ENCODE data around the gene PIGK. TPM values are rescaled to one million over a fixed set of nuclear protein-coding genes. Genes with fewer than 3 reads are reported as not detected.

PIGK gene
- polyA plus RNA-seq, 4 donors: 2.7 to 23.9 (median 9.4) TPM

- H3K36me3 ChIP-seq (ENCODE audit: control insufficient read depth in 3 of 3, insufficient read depth in 2 of 3, low read depth in 1 of 3, low read length in 3 of 3): no peaks in the 10 kb centered on the region
- DNase-seq: no peak
- 83 to 88% (median 85%) methylated on average over 2 of the region's 2 CpGs for WGBS, 3 donors
- no peaks in the 10 kb centered on the region for H3K27me3 ChIP-seq (ENCODE audit: control insufficient read depth in 3 of 3, insufficient read depth in 3 of 3, low read length in 3 of 3)
- H3K27ac ChIP-seq (ENCODE audit: low read depth in 1 of 3, low read length in 2 of 3): no peak overlapping the region
- no peak for FAIRE-seq
- H3K4me3 ChIP-seq (ENCODE audit: low read depth in 1 of 3, low read length in 3 of 3): no peak overlapping the region
- no peaks in the 10 kb centered on the region for H3K9me3 ChIP-seq (ENCODE audit: control insufficient read depth in 2 of 2, insufficient read depth in 1 of 2, low read depth in 1 of 2, low read length in 1 of 2)
- H3K4me1 ChIP-seq (ENCODE audit: control insufficient read depth in 3 of 3, insufficient read depth in 2 of 3, low read depth in 1 of 3, low read length in 2 of 3): no peaks in the 10 kb centered on the region
These were observed 151.2 kb downstream of the PIGK start for GRCh38 chr1:77068013-77068412.

GRCh38 chr1:77065693-77066342, 153.4 kb downstream of the PIGK start:
- H3K36me3 ChIP-seq (ENCODE audit: control insufficient read depth in 3 of 3, insufficient read depth in 2 of 3, low read depth in 1 of 3, low read length in 3 of 3): no peaks in the 10 kb centered on the region
- no peak overlapping the region for H3K27ac ChIP-seq (ENCODE audit: low read depth in 1 of 3, low read length in 2 of 3)
- no peaks in the 10 kb centered on the region for H3K4me1 ChIP-seq (ENCODE audit: control insufficient read depth in 3 of 3, insufficient read depth in 2 of 3, low read depth in 1 of 3, low read length in 2 of 3)
- FAIRE-seq (no peak), DNase-seq (no peak)
- no peak overlapping the region for H3K4me3 ChIP-seq (ENCODE audit: low read depth in 1 of 3, low read length in 3 of 3)
- no peaks in the 10 kb centered on the region for H3K9me3 ChIP-seq (ENCODE audit: control insufficient read depth in 2 of 2, insufficient read depth in 1 of 2, low read depth in 1 of 2, low read length in 1 of 2)
- no peaks in the 10 kb centered on the region for H3K27me3 ChIP-seq (ENCODE audit: control insufficient read depth in 3 of 3, insufficient read depth in 3 of 3, low read length in 3 of 3)
- 67 to 71% (median 67%) methylated on average over 7 of the region's 7 CpGs for WGBS, 3 donors

- FAIRE-seq: no peak
- WGBS, 3 donors: 80 to 92% (median 80%) methylated on average over 2 of the region's 2 CpGs
- H3K4me1 ChIP-seq (ENCODE audit: control insufficient read depth in 3 of 3, insufficient read depth in 2 of 3, low read depth in 1 of 3, low read length in 2 of 3): no peaks in the 10 kb centered on the region
These were observed 155.0 kb downstream of the PIGK start for GRCh38 chr1:77064246-77064645.

DNA sequence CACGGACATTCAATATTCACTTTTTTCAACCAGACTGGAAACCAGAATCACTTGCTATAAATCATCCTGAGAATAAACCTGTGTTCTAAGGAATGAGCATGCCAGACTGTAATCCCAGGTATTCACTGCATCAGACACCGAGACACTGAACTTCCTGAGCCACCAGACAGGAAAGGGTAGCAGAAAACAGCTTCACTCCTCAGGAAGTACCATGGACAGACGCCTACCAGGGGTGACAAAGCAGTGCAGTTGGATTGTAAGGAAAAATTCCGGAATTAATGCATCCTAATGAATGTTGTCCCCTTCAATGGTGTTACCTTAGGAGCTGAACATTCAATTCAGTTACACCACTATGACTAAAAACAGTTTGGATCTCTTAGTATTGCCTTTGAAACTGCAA, 156.1 kb downstream of the PIGK start:
- DNase-seq (no peak), FAIRE-seq (no peak)
- no peaks in the 10 kb centered on the region for H3K36me3 ChIP-seq (ENCODE audit: control insufficient read depth in 3 of 3, insufficient read depth in 2 of 3, low read depth in 1 of 3, low read length in 3 of 3)
- H3K4me3 ChIP-seq (ENCODE audit: low read depth in 1 of 3, low read length in 3 of 3): no peak overlapping the region
- no peaks in the 10 kb centered on the region for H3K27me3 ChIP-seq (ENCODE audit: control insufficient read depth in 3 of 3, insufficient read depth in 3 of 3, low read length in 3 of 3)
- H3K9me3 ChIP-seq (ENCODE audit: control insufficient read depth in 2 of 2, insufficient read depth in 1 of 2, low read depth in 1 of 2, low read length in 1 of 2): no peaks in the 10 kb centered on the region
- no peak overlapping the region for H3K27ac ChIP-seq (ENCODE audit: low read depth in 1 of 3, low read length in 2 of 3)
- no peaks in the 10 kb centered on the region for H3K4me1 ChIP-seq (ENCODE audit: control insufficient read depth in 3 of 3, insufficient read depth in 2 of 3, low read depth in 1 of 3, low read length in 2 of 3)
- 44 to 54% (median 51%) methylated on average over 4 of the region's 4 CpGs for WGBS, 3 donors

More at GRCh38 chr1:77064246-77064645, 155.0 kb downstream of the PIGK start:
- no peaks in the 10 kb centered on the region for H3K27me3 ChIP-seq (ENCODE audit: control insufficient read depth in 3 of 3, insufficient read depth in 3 of 3, low read length in 3 of 3)
- no peaks in the 10 kb centered on the region for H3K36me3 ChIP-seq (ENCODE audit: control insufficient read depth in 3 of 3, insufficient read depth in 2 of 3, low read depth in 1 of 3, low read length in 3 of 3)
- DNase-seq: no peak
- no peaks in the 10 kb centered on the region for H3K9me3 ChIP-seq (ENCODE audit: control insufficient read depth in 2 of 2, insufficient read depth in 1 of 2, low read depth in 1 of 2, low read length in 1 of 2)
- no peak overlapping the region for H3K4me3 ChIP-seq (ENCODE audit: low read depth in 1 of 3, low read length in 3 of 3)
- no peak overlapping the region for H3K27ac ChIP-seq (ENCODE audit: low read depth in 1 of 3, low read length in 2 of 3)

DNA sequence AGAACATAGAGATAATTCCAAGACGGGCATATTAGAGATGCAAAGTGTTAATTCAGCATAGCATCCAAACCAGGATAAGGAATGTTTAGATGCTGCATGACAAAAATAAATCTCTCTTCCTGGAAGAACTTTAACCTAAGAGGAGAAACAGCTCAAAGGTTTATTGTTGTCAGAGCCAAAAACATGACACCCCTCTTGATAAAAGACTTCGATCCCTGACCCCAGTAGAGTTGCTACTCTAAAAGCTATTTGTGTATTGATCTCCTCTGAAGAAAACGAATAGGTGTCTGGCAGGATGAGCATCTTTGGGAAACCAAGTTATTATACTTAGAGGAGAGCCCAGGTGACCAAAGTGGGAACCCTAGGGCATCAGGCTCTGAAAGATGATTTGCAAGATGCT, 158.1 kb downstream of the PIGK start:
- FAIRE-seq (no peak), DNase-seq (no peak)
- no peaks in the 10 kb centered on the region for H3K4me1 ChIP-seq (ENCODE audit: control insufficient read depth in 3 of 3, insufficient read depth in 2 of 3, low read depth in 1 of 3, low read length in 2 of 3)
- no peak overlapping the region for H3K4me3 ChIP-seq (ENCODE audit: low read depth in 1 of 3, low read length in 3 of 3)
- H3K27ac ChIP-seq (ENCODE audit: low read depth in 1 of 3, low read length in 2 of 3): no peak overlapping the region
- H3K27me3 ChIP-seq (ENCODE audit: control insufficient read depth in 3 of 3, insufficient read depth in 3 of 3, low read length in 3 of 3): no peaks in the 10 kb centered on the region
- H3K9me3 ChIP-seq (ENCODE audit: control insufficient read depth in 2 of 2, insufficient read depth in 1 of 2, low read depth in 1 of 2, low read length in 1 of 2): no peaks in the 10 kb centered on the region
- WGBS, 3 donors: 40 to 64% (median 47%) methylated on average over 3 of the region's 3 CpGs
- no peaks in the 10 kb centered on the region for H3K36me3 ChIP-seq (ENCODE audit: control insufficient read depth in 3 of 3, insufficient read depth in 2 of 3, low read depth in 1 of 3, low read length in 3 of 3)

DNA sequence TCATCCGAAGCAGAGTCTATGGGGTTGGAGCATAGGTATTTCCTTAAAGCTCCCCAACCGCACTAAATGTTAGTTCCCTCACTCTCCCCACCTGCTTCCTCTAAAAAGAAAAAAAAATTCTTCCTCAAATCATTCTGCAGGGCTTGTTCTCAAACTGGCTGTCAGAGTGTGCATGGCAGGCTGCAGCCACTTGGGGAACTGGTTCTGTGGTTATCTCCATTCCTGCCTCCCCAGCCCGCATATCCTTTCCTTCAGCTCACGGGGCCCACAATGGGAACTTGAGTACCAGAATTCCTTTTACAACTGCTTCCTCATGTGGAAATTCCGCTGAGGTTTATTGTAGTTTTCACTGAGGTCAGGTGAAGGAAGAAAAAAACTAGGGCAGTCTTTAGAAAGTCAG, 159.2 kb downstream of the PIGK start:
- Histone ChIP-seq H3K4me3 (ENCODE audit: low read depth in 1 of 3, low read length in 3 of 3) (no peak overlapping the region), H3K27ac (ENCODE audit: low read depth in 1 of 3, low read length in 2 of 3) (no peak overlapping the region), H3K9me3 (ENCODE audit: control insufficient read depth in 2 of 2, insufficient read depth in 1 of 2, low read depth in 1 of 2, low read length in 1 of 2) (no peaks in the 10 kb centered on the region), H3K4me1 (ENCODE audit: control insufficient read depth in 3 of 3, insufficient read depth in 2 of 3, low read depth in 1 of 3, low read length in 2 of 3) (no peaks in the 10 kb centered on the region), H3K36me3 (ENCODE audit: control insufficient read depth in 3 of 3, insufficient read depth in 2 of 3, low read depth in 1 of 3, low read length in 3 of 3) (no peaks in the 10 kb centered on the region), H3K27me3 (ENCODE audit: control insufficient read depth in 3 of 3, insufficient read depth in 3 of 3, low read length in 3 of 3) (no peaks in the 10 kb centered on the region)
- DNase-seq (no peak), FAIRE-seq (no peak)
- 42 to 49% (median 43%) methylated on average over 5 of the region's 5 CpGs for WGBS, 3 donors

GRCh38 chr1:77057994-77058585, 161.1 kb downstream of the PIGK start:
- no peaks in the 10 kb centered on the region for H3K4me1 ChIP-seq (ENCODE audit: control insufficient read depth in 3 of 3, insufficient read depth in 2 of 3, low read depth in 1 of 3, low read length in 2 of 3)
- no peak for DNase-seq
- no peaks in the 10 kb centered on the region for H3K9me3 ChIP-seq (ENCODE audit: control insufficient read depth in 2 of 2, insufficient read depth in 1 of 2, low read depth in 1 of 2, low read length in 1 of 2)
- no peak for FAIRE-seq
- no peaks in the 10 kb centered on the region for H3K27me3 ChIP-seq (ENCODE audit: control insufficient read depth in 3 of 3, insufficient read depth in 3 of 3, low read length in 3 of 3)
- 62 to 73% (median 66%) methylated on average over 7 of the region's 7 CpGs for WGBS, 3 donors
- no peak overlapping the region for H3K27ac ChIP-seq (ENCODE audit: low read depth in 1 of 3, low read length in 2 of 3)
- no peak overlapping the region for H3K4me3 ChIP-seq (ENCODE audit: low read depth in 1 of 3, low read length in 3 of 3)
- no peaks in the 10 kb centered on the region for H3K36me3 ChIP-seq (ENCODE audit: control insufficient read depth in 3 of 3, insufficient read depth in 2 of 3, low read depth in 1 of 3, low read length in 3 of 3)

- no peak for DNase-seq
- H3K4me1 ChIP-seq (ENCODE audit: control insufficient read depth in 3 of 3, insufficient read depth in 2 of 3, low read depth in 1 of 3, low read length in 2 of 3): no peaks in the 10 kb centered on the region
- no peaks in the 10 kb centered on the region for H3K27me3 ChIP-seq (ENCODE audit: control insufficient read depth in 3 of 3, insufficient read depth in 3 of 3, low read length in 3 of 3)
- H3K27ac ChIP-seq (ENCODE audit: low read depth in 1 of 3, low read length in 2 of 3): no peak overlapping the region
- no peaks in the 10 kb centered on the region for H3K36me3 ChIP-seq (ENCODE audit: control insufficient read depth in 3 of 3, insufficient read depth in 2 of 3, low read depth in 1 of 3, low read length in 3 of 3)
- no peaks in the 10 kb centered on the region for H3K9me3 ChIP-seq (ENCODE audit: control insufficient read depth in 2 of 2, insufficient read depth in 1 of 2, low read depth in 1 of 2, low read length in 1 of 2)
- no peak overlapping the region for H3K4me3 ChIP-seq (ENCODE audit: low read depth in 1 of 3, low read length in 3 of 3)
- 87 to 90% (median 89%) methylated on average over 7 of the region's 7 CpGs for WGBS, 3 donors
- no peak for FAIRE-seq
These were observed 162.7 kb downstream of the PIGK start for GRCh38 chr1:77056525-77056924.

DNA sequence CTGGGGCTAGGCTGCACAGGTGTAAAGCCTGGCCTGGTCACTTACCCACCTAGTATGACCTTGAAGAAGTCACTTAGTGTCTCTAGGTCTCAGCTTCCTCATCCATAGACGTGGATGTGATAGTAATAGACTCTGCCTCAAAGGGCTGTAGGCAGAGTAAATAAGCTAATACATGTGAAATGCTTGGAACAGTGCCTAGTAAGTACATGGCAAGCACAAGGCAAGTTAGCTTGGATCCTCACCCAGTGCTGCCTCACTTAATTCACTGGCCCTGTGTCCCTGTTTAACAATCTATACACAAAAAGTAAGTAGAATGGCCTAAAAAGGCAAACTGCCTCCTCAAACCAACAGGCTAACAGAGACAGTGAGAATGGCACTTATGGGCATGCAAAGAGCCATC, 167.8 kb downstream of the PIGK start:
- H3K9me3 ChIP-seq (ENCODE audit: control insufficient read depth in 2 of 2, insufficient read depth in 1 of 2, low read depth in 1 of 2, low read length in 1 of 2): no peaks in the 10 kb centered on the region
- no peak overlapping the region for H3K4me3 ChIP-seq (ENCODE audit: low read depth in 1 of 3, low read length in 3 of 3)
- H3K27me3 ChIP-seq (ENCODE audit: control insufficient read depth in 3 of 3, insufficient read depth in 3 of 3, low read length in 3 of 3): no peaks in the 10 kb centered on the region
- DNase-seq (no peak), FAIRE-seq (no peak)
- no peaks in the 10 kb centered on the region for H3K36me3 ChIP-seq (ENCODE audit: control insufficient read depth in 3 of 3, insufficient read depth in 2 of 3, low read depth in 1 of 3, low read length in 3 of 3)
- no peaks in the 10 kb centered on the region for H3K4me1 ChIP-seq (ENCODE audit: control insufficient read depth in 3 of 3, insufficient read depth in 2 of 3, low read depth in 1 of 3, low read length in 2 of 3)
- H3K27ac ChIP-seq (ENCODE audit: low read depth in 1 of 3, low read length in 2 of 3): no peak overlapping the region
- WGBS, 3 donors: 17 to 49% (median 27%) methylated on average over 1 of the region's 1 CpG

Data from small intestine (tissue), 7 donors.